GM19372 (cell line): Measurements from ENCODE around the gene ZDHHC18.
"Not testable (repeated sequence)": the region's sequence is repeated elsewhere in the genome, so short reads cannot be mapped to it uniquely, and the experiment has no call there.

Experiments
- ATAC-seq: cut with Tn5 transposase; IDR thresholded peaks from one replicate; pipeline ENCODE4 v1.9.1; 2021; ENCODE audit warnings: mild to moderate bottlenecking, low read depth, moderate library complexity; ENCODE audit not compliant: unreplicated experiment

The ZDHHC18 gene

DNA sequence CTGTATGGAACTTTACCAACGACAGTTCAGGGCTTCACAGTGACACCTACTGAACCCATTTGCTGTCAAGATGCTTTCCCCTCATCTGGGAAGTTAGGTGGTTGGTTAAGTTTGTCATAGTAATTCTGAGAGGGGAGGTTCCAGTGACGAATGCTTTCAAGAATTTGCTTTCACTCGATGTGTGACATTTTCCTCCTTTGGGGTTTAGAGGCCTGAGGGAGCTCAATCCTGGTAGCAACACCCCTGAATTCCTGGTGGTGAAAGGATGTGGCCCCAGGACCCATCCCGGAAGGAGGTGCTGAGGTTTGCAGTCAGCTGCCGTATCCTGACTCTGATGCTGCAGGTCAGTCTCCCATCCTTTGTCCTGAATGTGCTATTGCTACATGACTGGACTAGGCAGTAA, 35.9 kb upstream of the ZDHHC18 start:
- no peak for ATAC-seq

DNA sequence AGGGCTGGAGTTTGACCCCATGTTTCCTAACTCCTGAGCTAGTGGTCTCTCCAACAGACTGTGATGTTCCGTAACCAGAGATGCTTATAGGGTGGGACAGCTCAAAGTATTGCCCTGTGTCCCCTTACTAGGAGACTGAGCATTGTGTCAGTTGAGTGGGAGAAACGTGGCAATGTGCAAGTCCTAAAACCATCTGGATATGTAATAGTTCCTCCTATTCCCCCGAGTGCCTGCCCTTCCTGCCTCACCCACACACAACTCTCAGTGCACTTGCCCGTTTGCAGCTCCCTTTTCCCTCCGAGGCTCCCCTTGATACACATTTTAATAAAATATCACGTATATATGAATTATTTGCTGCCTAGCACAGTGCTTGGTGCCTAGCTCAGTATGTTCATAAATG, 35.3 kb upstream of the ZDHHC18 start:
- no peak for ATAC-seq

DNA sequence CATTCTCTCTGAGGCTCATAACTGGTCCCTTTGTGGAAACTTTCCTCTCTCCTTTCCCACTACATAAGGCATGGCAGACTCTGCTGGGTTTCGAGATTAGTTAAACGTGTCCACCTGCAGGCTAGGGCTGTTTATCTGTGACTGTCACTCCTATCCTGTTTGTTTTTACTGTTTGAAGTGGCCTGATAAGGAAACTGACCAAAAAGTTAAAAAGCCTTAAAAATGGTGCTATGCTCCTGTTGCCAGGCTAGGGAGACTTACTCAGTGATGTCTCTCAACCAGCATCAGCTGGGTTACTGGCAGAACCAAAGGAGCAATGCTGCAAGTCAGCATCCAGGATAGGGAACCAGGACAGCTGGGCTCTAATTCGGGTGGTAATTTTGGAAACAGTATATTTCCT, 34.9 kb upstream of the ZDHHC18 start:
- ATAC-seq, result no peak

DNA sequence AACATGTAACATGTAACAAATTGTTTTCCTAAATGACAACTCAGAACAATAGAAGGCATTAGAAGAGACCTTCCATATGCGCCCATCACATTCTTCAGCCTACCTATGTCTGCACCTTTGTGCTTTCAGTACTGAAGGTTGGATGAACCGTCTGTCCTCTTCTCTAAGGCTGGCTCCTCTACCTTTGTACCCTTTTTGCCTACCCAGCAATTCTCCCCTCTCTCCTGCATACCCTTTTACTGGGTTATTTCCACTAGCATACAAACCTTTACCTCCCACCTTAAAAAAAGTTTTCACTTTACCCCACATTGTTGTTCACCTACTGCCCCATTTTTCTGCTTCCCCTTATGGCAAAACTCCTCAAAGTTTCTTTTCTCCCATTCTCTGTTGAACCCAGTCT, 33.6 kb upstream of the ZDHHC18 start:
- ATAC-seq, result no peak

DNA sequence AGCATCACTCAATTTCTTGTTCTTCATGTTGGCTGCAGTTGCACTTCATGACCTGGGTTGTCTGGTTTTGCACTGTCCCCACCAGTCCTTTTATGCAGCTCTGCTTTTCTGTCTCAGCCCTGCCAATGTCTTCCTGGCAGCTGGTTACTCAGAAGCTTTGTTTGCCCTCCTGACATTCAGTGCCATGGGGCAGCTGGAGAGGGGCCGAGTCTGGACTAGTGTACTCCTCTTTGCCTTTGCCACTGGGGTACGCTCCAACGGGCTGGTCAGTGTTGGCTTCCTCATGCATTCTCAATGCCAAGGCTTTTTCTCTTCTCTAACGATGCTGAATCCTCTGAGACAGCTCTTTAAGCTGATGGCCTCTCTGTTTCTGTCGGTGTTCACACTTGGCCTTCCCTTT, 32.1 kb upstream of the ZDHHC18 start:
- no peak for ATAC-seq

DNA sequence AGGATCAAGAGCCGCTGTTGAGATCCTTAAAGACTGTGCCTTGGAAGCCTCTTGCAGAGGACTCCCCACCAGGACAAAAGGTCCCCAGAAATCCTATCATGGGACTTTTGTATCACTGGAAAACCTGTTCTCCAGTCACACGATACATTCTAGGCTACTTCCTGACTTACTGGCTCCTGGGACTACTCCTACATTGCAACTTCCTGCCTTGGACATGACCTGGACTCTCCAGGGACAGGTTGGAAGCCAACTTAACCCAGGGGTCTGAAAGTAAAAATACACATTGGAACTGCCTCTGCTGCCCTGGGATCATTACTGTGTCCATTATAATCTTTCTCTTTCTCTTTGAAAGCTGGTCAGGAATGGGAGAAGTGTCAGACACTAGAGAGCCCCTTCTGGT, 28.9 kb upstream of the ZDHHC18 start:
- ATAC-seq, result no peak

DNA sequence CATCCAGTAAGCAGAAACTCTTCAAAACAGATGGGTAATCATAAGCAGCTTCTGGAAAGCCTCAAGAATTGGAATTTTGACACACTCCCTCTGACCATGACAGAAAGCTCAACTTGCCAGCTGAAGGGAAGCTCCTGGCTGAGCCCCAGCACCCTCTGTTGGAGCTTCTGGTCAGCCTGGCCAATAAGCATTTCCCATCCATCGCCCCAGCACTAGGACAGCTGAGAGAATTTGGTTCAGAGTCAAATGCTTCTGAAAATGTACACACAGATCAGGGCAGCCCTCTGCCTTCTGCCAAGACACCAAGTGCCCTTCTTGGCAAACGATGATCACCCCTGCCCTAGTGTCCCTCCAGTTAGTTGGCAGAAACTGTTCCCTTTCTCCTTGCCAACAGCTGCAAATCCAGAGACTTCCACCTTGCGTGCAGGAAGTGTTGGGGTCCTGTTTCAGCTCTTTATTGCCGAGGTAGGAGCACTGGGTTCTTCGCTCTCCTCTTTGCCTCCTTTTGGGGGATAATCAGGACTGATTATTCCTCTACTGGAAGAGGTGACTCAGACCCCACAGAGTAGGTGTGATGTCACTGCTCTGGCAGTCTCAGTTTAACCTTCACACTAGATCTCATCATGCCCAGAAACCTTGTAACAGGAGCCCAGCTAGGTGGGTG, 26.9 kb upstream of the ZDHHC18 start:
- no peak for ATAC-seq

DNA sequence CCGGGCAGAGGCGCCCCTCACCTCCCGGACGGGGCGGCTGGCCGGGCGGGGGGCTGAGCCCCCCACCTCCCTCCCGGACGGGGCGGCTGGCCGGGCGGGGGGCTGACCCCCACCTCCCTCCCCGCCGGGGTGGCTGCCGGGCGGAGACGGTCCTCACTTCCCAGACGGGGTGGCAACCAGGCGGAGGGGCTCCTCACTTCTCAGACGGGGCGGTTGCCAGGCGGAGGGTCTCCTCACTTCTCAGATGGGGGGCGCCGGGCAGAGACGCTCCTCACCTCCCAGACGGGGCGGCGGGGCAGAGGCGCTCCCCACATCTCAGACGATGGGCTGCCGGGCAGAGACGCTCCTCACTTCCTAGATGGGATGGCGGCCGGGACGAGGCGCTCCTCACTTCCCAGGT, 22.6 kb upstream of the ZDHHC18 start:
- ATAC-seq, result not testable (repeated sequence)

DNA sequence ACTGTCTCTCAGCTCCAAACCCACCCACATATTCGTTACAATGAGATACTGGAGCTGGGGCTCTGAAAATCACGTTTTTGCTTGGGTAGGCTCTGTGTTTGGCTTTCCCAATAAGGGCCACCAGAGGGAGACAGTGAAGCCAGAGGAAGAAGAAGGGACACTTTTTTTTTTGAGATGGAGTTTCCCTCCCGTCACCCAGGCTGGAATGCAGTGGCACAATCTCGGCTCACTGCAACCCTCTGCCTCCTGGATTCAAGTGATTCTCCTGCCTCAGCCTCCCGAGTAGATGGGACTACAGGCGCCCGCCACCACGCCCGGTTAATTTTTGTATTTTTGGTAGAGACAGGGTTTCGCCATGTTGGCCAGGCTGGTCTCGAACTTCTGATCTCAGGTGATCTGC, 16.4 kb upstream of the ZDHHC18 start:
- ATAC-seq, result not testable (repeated sequence)

DNA sequence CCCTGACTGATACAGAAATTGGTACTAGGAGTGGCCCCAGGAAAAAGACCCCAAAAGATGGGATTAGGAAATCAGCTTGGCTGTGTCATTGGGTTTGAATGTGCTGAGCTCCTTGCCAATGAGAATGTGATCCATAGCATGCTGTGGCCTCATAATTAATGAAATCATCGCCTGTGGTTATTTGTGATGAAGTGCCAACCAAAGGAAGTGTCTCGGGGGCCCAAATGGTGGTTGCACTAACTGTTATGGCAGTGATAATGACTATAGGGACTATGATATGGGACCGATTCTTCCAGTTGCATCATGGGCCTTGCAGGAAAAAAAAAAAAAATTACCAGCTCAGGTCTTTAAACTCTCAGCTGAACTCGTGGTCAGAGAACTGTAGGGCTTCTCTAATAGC, 15.4 kb upstream of the ZDHHC18 start:
- no peak for ATAC-seq

DNA sequence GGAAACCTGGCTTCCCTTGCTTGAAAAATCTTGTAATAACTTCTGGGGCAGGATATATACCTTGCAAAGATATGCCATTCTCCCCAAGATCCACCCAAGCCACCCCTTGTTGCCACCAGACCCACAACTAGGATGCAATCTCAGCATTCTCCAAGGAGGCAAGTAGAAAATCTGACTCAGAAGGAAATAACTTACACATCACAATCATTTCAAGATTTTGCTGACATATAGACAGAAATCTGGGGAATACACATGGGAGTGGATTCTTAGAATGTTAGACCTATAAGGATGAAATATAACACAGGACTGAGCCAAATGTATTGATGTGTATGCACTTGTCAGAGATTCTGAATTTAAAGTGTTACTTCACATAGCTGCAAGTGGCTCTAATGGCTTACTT, 14.8 kb upstream of the ZDHHC18 start:
- ATAC-seq, result no peak

DNA sequence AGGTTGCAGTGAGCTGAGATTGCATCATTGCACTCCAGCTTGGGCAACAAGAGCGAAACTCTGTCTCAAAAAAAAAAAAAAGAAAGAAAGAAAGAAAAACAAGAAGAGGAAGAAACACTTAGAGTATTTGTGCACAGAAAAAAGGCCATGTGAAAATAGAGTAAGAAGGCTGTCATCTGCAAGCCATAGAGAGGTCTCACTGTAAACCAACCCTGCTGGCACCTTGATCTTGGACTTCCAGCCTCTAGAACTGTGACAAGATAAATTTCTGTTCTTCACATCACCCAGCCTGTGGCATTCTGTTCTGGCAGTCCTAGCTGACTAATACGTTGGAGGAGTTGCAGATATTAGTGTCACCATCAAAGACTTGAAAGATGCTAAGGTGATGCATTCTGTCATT, 12.1 kb upstream of the ZDHHC18 start:
- ATAC-seq, result no peak

DNA sequence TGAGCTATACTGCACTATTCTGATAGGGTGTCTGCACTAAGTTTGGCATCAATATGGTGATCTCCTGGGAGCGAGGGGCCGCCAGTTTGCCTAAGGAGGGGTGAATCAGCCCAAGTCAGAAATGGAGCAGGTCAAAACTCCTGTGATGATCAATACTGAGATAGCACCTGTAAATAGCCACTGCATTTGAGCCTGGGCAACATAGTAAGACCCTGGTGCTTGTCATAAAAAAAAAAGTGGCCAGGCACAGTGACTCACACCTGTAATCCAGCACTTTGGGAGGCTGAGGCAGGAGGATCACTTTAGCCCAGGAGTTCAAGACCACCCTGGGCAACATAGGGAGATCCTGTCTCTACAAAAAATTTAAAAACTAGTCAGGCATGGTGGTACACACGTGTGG, 11.6 kb upstream of the ZDHHC18 start:
- ATAC-seq, result no peak

DNA sequence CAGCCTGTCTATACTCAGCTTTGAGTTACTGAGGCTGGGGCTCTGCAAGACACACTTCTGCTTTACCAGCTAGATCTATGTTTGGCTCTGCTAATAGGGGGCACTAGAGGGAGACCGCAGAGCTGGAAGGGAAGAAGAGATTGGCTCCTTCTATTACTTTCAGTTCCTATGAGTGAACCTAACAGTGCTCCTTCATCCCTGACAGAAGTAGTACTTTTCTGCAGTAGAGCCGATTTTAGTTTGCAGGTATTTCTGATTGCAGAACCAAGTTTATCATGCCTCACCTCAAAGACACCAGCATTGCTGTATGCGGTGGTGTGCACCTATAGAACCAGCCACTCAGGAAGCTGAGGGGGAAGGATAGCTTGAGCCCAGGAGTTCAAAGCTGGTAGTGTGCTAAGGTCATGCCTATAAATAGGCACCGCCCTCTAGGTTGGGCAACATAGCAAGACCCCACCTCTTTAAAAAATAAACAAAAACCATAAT, 5.7 kb upstream of the ZDHHC18 start:
- no peak for ATAC-seq

DNA sequence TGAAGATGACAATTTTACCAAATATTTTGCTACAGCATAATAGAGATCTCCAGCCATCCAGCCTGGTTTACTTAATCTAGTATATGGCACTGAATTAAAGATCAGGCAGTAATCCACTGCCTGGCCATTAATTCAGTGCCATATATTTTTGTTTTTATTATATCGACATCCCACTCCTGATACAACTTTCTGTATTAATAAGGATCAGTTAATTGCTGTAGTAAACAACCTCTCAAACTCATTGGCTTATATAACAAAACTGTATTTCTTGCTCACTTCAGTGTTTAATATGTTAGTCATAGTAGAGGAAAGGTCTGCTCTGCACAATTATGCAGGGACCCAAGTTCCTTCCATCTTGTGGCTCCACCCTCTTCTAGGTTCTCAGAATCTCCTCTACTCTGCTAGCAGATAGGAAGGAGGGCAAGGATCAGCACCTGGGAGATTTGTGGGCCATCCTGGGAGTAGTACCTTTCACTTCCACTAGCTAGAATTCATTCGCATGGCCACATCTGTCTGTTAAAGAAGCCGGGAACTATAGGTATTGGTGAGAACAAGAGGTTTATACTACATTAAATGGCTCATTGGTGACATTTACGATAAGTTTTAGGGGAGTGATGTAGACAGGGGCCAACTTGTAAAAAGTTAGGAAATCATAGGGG, 3.6 kb upstream of the ZDHHC18 start:
- no peak for ATAC-seq

DNA sequence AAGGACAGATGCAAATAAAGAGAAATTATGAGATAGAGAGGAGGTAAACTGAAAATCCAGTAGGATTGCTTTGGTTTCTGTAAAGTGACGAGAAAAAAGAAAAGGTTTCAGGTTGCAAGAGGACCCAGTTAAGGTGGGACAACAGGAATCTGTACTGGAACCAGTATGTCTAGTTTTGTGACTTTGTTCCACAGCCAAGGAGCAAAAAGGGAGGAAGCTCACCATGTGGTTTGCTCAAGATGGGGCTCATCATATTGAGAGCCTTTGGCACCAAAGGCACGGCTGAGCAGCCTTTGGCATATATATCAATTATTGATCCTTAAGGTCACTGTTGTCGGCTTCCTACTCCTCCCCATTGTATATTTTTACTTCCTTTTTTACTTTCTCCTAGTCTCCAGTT, 1.8 kb upstream of the ZDHHC18 start:
- no peak for ATAC-seq

DNA sequence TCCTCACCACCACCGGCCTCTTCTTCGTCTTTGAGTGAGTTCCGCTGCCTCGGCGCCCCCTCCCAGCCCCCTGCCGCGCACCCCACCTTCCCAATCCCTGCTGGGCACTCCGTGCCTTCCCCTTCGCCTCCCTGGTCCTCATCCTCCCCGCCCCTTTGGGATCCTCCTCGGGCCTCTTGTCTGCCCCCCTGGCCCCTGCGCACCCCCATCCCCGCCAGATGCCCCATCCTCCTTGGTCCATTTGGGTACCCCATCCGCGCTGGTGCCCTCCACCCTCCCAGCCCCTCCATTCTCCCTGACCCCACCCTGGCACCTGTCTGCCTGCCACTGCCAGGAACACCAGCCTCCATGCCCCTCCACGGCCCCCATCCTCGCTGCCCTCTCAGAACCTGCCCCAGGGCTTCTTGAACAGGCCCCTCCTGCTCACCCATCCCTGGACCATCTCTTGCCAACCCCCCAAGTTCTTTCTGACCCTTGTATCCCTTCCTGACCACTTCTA, 667 bp downstream of the ZDHHC18 start:
- ATAC-seq, result no peak

DNA sequence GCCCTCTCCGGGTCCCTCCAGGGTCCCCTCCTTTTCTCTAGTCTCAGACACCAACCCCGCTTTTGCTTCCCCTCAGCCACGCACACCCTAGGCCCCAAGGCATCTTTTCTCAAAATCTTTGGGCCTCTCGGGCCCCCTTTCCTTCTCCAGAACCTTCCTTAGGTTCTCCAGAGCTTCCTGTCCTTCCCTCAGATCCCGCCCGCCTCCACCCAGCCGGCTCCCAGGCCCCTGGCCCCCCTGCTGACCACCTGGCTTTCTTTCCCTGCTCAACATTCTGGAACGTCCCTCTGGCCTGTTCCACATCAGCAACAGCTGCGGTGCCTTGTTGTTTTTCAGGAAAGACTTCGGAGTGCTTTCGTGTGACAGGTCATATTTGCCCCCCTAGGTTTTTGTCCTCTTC, 1.2 kb downstream of the ZDHHC18 start:
- no peak for ATAC-seq

DNA sequence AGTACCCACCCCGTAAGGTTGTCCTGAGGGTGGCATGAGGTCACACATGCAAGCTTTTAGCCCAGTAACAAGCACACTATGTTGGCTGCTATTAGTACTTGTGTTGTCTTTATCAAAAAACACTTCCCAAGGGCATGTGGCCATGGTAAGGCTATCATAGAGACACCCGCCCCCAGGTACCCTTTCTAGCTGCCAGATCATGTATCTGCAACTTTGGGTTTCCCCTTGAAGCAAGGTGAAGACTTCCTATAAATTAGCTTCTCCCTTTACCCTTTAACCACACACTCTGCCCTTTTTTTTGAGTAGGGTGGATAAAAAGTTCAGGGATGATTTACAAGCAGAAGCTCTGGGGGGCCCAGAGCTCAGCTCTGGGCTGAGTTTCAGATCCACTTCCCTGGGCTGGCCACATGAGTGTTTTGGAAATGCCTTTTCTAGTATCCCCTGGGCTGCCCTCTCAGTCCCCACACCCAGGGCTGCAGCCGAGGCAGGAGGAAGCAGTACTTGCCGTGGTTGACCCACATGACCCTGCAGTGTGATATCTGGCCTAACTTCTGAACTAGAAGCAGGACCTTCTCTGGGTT, 2.0 kb downstream of the ZDHHC18 start:
- no peak for ATAC-seq

DNA sequence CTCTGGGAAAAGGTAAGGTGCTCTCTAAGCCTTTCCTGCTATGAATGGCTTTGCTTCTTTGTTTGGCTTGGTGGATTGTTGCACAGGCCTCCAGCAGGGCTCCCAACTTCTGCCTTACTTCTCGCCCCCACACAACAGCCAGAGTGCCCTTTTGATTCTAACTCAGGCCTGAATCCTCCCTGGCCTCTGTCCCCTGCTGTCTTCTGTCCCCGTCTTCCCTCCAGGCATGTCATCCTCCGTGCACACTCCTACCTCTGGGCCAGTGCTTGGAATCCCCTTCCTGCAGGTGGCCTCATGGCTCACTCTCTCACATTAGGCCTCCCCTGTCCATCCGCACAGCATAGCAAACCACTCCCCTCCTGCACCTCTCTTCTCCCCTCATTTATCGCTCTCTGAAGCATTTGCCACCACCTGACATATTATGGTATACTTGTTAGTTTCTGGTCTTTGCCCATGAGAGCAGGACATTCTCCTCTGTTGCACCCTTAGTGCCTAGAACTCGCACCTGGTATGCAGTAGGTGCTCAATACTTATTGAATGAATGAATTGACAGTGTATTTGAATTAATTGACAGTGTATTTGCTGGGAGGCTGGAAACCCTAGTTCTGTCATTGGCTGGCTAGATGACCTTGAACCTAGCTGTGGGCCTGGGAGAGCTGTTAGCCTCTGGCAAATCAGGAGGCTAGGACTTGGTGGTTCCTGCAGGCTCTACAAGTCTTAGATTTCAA, 2.9 kb downstream of the ZDHHC18 start:
- ATAC-seq, result no peak

DNA sequence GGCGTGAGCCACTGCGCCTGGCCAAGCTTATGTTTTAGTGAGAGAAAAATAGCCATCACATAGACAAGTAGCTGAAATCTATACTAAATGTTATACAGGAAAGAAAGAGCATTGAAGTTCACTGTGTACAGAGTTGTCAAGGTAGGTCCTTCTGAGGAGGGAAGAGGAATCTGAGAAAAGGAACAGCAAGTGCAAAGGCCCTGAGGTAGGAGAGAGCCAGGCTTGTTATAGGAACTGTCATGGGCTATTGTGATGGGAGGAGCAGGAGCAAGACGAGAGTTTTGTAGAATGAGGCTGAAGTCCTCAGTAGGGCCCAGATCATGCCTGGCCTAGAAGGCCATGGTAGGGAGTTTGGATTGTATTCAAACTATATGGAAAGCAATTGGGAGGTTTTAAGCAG, 4.6 kb downstream of the ZDHHC18 start:
- no peak for ATAC-seq
